GM12891 (cell line): Measurements from ENCODE around the gene NEMP2.

Source experiments
- POLR2A ChIP-seq: IDR thresholded peaks from 2 replicates; pipeline ENCODE4 v1.6.1; 2011; ENCODE audit warnings: low read depth, low read length, control low read depth
- POLR2AphosphoS5 ChIP-seq: IDR thresholded peaks from 2 replicates; pipeline ENCODE4 v1.6.1; 2011; ENCODE audit warnings: low read depth, low read length, control low read depth
- SPI1 ChIP-seq: IDR thresholded peaks from 2 replicates; pipeline ENCODE4 v1.6.1; 2011; ENCODE audit warnings: low read depth, low read length, control low read depth
- TAF1 ChIP-seq: IDR thresholded peaks from 2 replicates; pipeline ENCODE4 v1.6.1; 2011; ENCODE audit warnings: low read depth, low read length, control low read depth

DNA sequence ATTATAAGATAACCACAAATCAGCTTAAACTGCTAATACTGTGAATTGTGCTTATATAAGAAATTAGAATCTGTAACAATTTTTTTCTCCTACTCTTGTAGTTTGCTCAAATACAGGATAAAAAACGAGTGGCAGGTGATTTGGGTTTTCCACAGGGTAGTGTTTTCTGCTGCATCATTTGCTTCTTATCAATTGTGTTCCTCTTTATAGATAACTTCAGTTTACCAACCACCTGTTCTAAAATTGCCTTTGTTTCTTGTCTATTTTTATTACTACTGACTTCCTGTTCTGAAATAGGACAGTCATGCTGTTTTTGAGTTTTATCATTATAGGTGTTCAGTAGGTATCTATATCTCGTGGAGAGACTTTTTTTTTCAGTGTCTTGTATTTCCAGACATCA lies 69.5 kb downstream of the NEMP2 start:
- no peak for TF ChIP-seq POLR2AphosphoS5
- no peak for TF ChIP-seq POLR2A
- TF ChIP-seq TAF1 = no peak
- peak; percentile 61; the same call in 1 of the 2 replicates for TF ChIP-seq SPI1
